NCI-H1694 (cell line): ENCODE data around the gene ACBD6.

Experiments
- DNase-seq: peaks from one replicate; lab custom pipeline; 2025; lab: John Stamatoyannopoulos, UW

The ACBD6 gene

DNA sequence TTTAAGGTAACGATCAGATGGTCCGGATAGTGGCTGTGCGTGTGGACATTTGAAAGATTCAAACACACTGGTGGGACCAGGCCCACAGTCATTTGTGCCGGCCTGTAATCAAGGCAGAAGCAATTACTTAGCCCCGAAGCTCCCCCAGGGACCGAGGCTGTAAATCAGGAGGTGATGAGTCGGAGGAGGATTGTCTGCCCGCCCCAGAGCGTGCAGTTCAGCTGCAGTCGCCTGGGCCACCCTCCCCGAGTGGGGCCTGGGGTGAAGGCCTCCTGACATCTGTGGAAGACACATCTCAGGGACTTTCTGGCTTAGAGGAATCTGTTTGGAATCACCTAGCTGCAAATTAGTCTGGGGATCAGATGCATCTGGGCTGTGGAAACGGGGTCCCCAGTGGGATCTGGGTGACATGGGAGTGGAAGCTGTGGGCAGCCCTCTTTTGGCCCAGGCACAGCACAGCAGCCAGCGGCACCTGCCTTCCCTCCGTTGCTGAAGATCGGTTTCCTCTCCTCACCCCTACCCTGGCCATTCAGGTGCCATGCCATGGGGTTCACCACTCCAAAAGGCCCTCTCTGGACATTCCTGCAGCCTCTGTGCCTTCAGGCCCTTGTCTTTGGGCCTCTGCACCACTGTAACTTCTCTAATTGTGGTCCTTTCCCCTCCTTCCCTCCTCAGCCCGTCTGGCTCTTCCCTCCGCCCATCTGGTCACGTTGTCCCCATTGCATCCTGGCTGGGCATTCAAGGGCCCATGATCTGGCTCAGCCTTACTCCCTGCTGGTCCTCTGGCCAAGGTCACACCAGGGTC is 246.6 kb downstream of the ACBD6 start:
- no peak for DNase-seq

DNA sequence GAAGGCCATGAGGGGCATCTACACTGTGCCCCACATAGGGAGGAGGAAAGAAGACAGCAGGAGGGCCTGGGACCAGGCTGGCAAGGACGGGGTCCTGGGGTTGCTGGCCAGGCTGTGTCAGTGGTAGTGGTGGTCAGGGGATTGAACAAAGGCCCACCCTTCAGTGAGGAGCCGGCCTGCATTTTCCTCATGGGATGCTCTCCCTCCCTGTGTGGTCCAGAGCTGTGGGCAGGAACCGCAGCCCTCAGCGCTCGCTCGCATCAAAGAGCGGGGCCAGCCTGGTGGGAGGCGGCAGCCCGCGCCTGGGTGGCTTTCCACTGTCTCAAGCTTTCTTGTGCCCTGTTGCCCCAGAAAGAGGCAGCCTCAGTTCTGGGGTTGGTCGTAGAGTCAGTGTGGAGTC is 247.5 kb downstream of the ACBD6 start:
- DNase-seq = no peak

DNA sequence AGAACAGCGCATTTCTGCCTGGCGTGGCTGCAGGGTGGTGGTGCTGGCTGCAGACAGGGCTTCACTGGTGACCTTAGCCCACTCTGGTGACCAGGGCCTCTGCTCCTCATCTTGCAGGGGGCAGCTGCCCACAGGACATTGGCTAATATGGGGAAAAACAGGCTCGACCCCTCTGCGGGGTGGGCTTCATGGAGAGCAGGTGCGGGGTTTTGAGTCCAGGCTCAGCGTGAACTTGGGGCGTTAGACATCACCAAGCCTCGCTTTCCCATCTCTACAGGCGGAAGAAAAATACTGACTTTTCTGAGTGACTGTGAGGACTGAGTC is 247.9 kb downstream of the ACBD6 start:
- no peak for DNase-seq

DNA sequence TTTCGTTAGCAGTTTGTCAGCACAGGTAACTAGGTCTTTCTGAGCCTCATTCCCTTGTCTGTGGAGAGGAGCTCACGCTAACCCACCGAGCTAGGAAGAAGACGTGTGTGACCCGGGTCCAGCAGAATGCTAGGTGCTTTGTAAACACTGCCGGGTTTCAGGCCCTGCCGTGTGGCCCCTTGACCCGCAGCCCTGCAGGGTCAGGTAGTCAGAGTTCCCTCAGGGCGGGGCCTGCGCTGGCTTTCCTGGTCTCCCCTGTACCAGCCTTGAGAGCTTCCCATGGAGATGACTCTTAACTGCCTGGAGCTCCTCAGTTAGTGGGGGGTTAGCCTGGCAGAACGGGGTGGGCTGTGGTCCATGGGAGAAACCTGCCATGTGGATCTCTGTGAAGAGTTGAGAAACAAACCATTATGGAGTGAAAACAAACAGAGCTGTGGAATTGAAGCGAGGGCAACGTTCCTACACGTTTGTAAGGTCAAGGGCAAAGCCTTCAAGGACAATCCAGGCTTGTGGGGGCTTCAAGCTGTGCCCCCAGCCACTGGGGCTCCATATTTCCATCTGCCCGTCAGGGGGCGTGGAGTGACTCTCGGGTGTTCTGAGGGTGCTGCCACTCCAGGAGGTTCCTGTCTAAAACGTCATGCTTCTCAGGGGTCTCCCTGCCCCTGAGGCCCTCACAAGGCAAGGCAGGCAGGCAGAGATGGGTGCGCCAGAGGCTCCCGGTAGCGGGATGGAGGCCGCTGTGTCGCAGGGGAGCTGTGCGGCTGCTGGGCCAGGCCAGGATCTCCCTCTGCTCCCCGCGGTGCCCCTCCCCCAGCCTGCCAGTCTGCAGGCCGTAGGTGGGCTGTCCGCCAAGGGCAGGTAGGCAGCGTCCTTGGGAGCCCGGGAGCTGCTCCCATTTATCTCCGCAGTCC is 248.5 kb downstream of the ACBD6 start:
- no peak for DNase-seq

DNA sequence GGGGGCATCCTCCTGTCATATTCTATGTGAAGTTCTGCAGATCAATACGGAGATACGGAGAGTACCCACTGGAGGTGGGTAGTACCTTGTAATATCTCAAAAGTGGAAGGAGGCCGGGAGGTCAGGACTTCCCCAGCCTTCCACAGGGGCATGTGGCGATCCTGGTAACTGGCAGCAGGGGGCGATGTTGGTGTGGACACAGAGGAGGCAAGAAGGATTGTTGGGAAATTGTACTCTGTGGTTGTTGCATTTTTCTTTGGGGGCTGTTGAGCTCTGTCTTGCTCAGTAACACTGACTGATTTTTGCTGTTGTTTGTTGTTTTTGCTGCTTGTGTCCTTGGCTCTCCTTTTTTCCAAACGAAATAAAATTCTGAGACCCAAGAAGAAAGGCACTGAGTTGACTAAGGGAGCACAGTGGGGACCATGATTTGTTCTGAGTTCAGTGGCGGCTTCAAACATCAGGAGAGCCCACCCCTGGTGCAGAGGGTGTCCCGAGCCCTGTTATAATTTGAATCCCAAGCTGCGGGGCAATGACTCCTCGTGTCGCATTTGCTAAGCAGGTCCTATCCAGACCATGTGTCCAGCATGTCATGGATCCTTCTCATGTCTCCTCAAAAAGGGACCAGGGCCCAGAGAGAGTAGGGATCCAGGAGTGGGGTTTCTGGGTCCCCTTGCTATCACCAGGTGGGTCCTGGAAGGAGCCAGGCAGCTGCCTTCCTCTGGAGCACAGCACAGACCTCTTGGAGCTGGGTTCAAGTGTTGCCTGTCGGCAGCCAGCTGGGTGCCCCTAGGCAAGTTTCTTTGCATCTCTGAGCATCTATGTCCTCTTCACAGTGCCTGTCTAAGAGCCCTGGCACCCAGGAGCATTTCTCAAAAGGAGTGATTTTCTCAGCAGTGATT is 249.5 kb downstream of the ACBD6 start:
- DNase-seq = peak; percentile 48

DNA sequence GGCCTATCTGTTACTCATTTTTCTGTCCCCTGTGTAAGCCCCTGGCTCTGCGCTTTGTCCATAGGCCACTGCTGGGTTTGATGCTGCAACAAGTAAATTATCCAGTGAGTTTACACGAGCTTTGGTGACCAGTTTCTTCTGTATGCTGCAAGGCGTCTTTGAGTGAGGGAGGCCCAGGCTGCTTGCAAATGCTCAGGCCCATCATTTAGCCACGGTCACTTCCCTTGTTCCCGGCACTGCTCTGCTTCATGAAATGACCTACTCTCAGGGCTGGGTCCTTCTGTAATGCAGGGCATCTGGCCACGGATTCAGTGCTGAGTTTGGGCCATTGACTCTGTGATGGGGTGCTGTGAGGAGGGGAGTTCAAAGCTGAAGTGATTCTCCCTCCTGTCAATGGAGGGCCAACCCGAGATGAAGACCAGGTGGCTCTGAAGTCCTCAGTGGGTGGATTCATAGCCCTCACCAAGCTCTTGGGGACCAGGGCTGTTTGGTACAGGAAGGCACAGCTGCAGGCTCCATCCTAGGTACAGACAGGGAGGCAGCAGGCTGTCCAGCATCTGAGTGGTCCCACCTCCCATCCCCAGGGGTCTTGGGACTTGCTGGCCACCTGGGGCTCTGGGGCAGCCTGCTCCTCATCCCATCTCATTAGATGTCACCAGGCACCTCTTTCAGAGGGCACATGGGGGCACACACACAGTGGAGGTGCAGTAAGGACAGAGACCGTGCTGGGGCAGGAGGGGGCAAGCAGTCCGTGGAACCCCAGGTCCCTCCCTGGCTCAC is 250.7 kb downstream of the ACBD6 start:
- no peak for DNase-seq

DNA sequence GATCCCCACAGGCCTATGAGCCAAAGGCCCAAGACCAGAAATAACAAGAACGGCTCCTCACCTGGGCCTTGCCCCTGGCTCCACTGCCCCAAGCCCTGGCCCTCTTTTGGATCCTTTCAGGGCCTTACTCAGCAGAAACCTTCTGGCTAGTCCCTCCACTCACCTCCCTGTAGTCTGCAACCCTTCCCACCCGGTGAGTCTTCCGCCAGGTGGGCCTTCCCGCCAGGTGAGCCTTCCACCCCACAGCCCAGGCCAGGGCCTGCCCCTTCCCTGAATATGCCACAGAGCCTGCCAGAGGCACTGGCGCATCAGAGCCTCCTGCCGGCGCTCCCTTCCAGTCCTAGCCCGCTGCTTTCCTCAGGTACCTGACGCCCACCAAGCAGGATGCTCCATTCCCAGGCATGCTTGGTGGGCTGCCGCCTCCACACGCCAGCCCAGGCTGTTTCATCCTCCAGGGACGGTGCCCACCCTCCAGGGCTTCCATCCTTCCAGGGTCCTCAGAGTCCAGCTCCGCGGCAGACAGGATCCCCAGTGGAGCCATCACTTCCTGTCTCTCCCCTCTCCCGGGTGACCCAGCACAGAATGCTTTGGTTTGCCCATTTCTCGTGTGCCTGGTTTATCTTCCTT is 251.4 kb downstream of the ACBD6 start:
- DNase-seq = no peak

DNA sequence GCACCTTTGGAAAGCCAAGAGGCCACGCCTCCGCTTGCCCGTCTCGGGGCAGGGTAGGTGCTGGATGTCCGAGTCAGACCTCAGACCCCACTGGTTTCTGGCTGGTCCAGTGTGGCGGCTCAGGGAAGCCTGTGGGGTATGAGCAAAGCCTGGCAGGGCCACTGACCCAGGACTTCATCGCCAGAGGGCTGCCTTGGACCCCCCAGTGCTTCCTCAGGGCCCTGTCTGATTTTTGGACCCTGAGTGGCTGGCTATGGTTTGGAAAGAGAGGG is 251.9 kb downstream of the ACBD6 start:
- DNase-seq = no peak

DNA sequence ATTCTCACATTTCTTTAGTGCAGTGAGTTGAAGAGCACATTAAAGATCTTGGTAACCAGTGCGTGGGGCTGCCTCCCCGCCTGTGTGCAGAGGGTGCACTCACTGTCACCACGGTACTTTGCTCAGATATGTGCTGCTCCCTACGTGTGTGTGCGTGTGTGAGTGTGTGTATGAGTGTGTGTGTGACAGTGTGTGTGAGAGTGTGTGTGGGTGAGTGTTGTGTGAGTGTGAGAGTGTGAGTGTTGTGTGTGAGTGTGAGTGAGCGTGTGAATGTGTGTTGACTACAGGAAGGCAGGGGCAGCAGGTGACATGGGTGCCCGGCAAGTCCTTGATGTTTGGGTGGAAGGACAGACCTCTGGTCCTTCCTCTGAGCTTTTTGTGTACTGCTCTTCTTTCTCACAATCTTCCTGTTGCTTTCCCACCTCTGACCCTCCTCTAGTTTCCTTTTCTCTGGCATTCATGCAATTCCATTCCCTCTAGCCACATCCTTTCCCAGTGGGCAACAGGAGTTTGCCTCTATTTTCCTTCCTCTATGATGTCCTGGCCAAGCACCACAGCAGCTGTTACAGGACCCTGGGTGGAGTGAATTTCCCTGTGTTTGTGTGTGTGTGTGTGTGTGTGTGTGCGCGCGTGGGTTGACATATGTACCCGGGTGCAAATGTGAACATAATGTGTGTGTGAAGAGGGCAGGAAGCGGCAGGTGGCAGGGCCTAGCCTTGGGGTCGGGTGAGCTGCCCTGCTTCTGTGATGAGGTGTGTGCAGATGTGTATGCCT is 252.5 kb downstream of the ACBD6 start:
- DNase-seq = no peak

DNA sequence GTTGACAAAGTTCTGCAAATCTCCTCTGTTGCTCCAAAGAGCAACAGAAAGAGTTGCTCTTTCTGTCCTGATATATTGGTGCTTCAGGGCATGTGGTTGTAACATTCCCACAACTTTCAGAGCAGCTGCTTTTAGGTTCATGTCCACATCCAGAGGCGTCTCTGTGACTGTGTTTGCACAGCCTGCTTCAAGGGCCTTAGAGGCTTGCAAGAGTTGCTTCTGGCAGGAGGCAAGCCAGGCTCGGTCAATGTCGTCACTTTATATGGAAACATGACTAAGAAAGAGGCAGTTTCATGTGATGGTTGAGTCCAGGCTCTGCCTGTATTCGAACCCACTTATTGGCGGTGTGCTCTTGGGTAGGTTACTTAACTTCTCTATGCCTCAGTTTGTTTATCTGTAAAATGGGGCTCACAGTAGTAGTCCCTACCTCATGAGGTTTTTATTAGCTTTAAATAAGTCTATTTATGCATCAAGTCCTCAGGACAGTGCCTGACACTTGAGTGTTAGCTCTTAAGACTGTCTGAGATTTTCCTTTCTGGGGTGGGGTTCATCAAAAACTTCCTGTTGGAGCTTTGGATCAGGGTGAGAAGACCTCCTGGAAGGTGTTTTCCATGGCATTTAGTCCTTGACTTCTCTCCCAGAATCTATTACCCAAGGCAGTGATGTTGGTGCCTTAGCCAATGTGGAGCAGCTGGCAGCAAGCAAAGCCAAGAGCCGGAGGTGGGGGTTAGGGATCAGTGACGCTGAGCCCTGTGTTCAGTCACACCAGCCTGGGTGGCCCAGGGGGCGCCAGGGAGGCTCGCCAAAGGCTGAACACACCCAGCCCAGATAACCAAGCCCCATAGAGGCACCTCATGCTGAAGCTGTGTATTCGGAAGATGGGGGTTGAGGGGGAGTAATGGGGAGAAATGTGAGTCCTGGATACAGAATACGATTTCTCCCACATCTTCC is 253.4 kb downstream of the ACBD6 start:
- peak; percentile 91 for DNase-seq

DNA sequence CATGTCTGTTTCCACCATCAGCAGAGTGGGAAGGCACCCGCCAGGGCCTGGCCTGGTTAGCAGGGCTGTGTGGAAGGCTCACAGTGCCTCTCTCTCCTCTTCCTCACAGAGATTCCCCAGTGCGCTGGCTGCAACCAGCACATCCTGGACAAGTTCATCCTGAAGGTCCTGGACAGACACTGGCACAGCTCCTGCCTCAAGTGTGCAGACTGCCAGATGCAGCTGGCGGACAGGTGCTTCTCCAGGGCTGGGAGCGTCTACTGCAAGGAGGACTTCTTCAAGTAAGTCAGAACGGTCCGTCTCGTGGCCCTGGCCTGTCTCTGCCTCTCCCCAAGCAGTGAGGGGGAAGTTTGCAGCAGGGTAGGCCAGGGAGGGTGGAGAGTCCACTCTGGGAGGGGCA is 254.2 kb downstream of the ACBD6 start:
- no peak for DNase-seq

DNA sequence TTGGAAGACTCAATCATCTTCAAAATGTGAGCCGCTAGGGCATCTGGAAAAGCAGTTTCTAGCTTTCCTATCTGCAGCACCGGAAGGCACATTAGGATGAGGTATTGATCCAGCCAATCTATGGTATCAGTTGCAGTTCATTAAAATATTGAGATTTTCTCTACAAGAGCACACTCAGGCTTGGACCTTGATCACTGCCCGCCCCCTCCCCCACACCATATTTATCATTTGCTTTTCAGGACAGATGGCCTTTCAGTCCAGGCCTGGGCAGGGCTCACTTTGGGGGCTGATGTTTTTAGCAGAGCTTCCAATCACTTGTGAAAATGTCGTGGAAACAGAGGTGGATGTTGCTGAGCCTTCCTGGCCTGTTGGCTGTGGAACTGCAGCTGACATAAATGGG is 254.8 kb downstream of the ACBD6 start:
- DNase-seq = no peak

DNA sequence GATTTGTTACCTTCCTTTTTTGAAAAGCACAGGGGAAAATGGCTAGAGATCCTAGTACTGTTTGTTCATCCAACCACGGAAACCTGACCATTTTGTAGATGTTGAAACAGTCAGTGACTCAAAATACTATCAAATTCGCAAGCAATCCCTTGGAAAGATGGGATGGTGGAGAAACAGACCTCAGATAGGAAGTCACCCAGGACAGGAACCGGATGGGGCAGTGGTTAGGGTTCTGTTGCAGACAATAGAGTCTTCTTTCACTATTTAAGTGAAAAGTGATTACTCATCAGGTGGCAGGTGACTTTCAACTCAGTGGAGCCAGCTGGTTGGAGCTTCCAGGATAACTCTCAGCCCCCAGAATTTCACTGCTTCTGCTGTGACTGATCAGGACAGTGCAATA is 255.3 kb downstream of the ACBD6 start:
- no peak for DNase-seq

DNA sequence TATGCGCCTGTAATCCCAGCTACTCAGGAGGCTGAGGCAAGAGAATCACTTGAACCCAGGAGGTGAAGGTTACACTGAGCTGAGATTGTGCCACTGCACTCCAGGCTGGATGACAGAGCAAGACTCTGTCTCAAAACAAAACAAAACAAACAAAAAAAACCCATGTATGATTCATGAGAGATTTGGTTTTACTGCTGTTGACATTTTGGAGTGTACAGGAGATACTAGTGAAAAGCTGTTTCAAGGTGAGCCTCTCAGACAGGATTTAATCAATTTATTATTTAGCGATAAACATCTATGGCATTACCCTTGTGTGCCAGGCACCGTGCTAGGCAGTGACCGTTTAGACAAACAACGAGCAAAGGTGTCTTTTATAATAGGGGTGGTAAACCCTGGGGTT is 255.8 kb downstream of the ACBD6 start:
- no peak for DNase-seq

DNA sequence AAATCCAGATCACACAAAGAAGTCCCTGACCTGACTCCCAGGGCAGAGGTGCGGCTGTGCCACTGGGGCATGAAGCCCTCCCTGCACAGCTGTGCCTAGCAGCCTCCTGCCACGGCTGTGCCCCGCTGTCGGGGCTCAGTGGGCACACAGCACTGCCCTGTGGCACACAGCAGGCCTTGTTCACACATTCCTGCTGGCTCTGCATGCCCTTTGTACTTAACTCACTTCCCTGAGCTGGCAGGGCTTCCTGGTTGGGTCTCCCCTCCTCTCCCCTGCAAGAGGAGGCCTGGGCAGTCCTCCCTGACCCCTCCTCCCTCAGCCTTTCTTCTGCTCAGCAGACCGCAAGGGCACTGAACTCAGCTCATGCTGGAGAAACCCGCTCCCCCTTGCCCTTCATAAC is 257.5 kb downstream of the ACBD6 start:
- no peak for DNase-seq

DNA sequence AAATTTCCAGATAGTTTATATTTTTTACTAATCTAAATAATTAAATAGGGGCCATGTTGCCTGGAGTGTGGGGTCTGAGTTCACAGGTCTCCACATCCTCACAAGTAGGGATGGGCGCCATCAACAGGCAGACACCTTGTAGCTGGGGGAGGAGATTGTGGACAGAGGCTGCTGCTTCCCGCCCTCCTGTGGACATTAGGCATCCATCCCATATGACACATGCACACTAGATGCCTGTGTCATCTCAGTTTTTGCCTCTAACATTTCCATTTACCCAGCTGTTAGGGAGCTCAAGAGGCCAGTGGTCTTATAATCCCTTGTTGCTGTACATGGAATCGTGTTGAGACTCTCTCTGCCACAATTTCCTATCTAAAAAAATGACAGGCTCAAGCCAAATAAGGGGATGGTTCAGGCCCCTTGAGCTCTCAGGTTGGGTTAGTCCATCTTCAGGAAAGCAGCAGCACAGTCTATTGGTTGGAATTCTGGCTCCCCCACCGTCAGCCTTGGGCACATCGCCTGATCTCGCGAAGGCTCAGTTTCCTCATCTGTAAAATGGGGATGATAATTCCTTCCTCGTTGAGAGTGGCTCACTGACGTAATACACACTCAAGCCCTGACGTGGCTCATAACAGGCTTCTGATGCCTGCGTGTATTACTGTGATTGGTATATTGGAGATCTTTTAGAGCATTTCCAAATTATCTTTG is 258.7 kb downstream of the ACBD6 start:
- no peak for DNase-seq

DNA sequence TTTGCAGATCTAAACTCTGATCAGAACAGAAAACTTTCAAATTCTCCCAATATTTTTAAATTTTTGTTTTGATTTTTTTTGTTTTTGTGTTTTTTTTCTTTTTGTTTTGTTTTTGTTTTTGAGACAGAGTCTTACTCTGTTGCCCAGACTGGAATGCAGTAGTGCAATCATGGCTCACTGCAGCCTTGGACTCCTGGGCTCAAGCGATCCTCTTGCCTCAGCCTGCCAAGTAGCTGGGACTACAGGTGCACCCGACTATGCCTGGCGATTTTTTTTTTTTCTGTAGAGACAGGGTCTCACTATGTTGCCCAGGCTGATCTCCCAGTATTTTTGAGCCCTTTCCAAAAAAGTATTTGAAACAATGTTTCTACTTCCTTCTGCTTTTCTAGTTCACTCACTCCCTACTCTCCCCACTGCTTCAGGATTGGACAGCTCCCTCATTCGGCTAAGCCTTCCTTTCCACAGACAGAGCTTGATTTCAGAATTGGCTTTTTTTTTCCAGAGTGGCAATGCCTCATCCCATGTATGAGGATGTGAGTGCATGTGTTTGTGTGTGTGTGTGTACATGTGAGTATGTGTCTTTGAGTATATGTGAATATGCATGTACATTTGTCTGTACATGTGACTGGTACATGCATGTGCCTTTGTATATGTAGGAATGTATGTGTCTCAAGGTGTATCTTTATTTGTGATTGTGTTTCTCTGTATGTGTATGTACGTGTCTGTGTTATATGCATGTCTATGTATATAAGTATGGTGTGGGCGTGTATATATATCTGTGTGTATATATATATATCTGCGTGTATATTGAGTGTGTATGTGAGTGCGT is 260.4 kb downstream of the ACBD6 start:
- no peak for DNase-seq
